ENCODE results near the gene ATP2C2. TPM values are rescaled to one million over a fixed set of nuclear protein-coding genes. Genes with fewer than 3 reads are reported as not detected.

ATP2C2 gene
- polyA plus RNA-seq, 1 of the 3 experiments (the other 2 are of a cell fraction): 0.33 TPM

DNA sequence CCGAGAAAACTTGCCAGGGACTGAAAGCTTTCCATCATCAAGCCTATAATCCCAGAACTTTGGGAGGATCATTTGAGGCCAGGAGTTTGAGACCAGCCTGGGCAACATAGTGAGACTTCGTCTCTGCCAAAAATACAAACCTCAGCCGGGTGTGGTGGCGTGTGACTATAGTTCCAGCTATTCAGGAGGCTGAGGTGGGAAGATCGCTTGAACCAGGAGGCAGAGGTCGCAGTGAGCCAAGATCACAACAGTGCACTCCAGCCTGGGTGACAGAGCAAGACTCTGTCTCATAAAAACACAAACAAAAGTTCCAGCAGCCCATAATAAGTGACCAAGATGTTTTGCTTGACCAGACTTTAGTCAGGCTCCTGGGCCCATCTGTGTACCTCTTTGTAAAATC lies 134.2 kb downstream of the ATP2C2 start:
- H3K79me2 ChIP-seq (ENCODE audit: insufficient read depth): peaks cover 48% of the 10 kb centered on the region; the same call in 1 of the 2 replicates
- 93% methylated on average over 6 of the region's 6 CpGs for WGBS (ENCODE audit: low lambda C conversion rate)
- H3K4me3 ChIP-seq (ENCODE audit: low read depth in 2 of 2, low read length in 1 of 2): no peak overlapping the region
- no peaks in the 10 kb centered on the region for H3K9me2 ChIP-seq
- H3K9me3 ChIP-seq: no peaks in the 10 kb centered on the region
- H3K36me3 ChIP-seq (replicated peaks in 1 of 2; ENCODE audit: control insufficient read depth in 1 of 2, insufficient read depth in 2 of 2, low read length in 1 of 2): peaks cover 3 to 13% of the 10 kb centered on the region in 2 experiments
- peaks cover 14 to 18% of the 10 kb centered on the region in 2 experiments; a peak in 3 of 4 replicates for H3K4me1 ChIP-seq (ENCODE audit: control insufficient read depth in 1 of 2, insufficient read depth in 2 of 2, low read depth in 1 of 2, low read length in 1 of 2)
- H3K4me2 ChIP-seq: peak overlapping the region; percentile 91; the same call in 1 of the 2 replicates
- no peak for DNase-seq
- no peaks in the 10 kb centered on the region for H4K20me1 ChIP-seq (ENCODE audit: insufficient read depth)
- H3K27me3 ChIP-seq (ENCODE audit: insufficient read depth): no peaks in the 10 kb centered on the region
- CTCF ChIA-PET: interaction anchor here (1.1 kb wide), 1 partner anchor 9 kb away, joined by 3 read pairs; no protein-coding TSS in a partner anchor
- no peak overlapping the region for H3K9ac ChIP-seq
- no peaks in the 10 kb centered on the region for H3F3A ChIP-seq (replicated peaks; ENCODE audit: insufficient read depth)
- no peak overlapping the region for H3K27ac ChIP-seq (ENCODE audit: low read depth in 2 of 2, low read length in 1 of 2)
- H2AFZ ChIP-seq (ENCODE audit: low read depth): no peak overlapping the region
- POLR2A ChIA-PET: interaction anchor here (0.7 kb wide), 1 partner anchor 8 kb away, joined by 3 read pairs; no protein-coding TSS in a partner anchor
- TF ChIP-seq, protein P1, sequence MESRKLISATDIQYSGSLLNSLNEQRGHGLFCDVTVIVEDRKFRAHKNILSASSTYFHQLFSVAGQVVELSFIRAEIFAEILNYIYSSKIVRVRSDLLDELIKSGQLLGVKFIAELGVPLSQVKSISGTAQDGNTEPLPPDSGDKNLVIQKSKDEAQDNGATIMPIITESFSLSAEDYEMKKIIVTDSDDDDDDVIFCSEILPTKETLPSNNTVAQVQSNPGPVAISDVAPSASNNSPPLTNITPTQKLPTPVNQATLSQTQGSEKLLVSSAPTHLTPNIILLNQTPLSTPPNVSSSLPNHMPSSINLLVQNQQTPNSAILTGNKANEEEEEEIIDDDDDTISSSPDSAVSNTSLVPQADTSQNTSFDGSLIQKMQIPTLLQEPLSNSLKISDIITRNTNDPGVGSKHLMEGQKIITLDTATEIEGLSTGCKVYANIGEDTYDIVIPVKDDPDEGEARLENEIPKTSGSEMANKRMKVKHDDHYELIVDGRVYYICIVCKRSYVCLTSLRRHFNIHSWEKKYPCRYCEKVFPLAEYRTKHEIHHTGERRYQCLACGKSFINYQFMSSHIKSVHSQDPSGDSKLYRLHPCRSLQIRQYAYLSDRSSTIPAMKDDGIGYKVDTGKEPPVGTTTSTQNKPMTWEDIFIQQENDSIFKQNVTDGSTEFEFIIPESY (IDR thresholded peaks at IDR 0.05; ENCODE audit: borderline replicate concordance, low read depth): no peak
- TF ChIP-seq TEAD4 (IDR thresholded peaks at IDR 0.05; ENCODE audit: borderline replicate concordance, insufficient read depth): no peak
- no peak for TF ChIP-seq RCOR1 (IDR thresholded peaks at IDR 0.05; ENCODE audit: low read length)
- TF ChIP-seq, protein P2, sequence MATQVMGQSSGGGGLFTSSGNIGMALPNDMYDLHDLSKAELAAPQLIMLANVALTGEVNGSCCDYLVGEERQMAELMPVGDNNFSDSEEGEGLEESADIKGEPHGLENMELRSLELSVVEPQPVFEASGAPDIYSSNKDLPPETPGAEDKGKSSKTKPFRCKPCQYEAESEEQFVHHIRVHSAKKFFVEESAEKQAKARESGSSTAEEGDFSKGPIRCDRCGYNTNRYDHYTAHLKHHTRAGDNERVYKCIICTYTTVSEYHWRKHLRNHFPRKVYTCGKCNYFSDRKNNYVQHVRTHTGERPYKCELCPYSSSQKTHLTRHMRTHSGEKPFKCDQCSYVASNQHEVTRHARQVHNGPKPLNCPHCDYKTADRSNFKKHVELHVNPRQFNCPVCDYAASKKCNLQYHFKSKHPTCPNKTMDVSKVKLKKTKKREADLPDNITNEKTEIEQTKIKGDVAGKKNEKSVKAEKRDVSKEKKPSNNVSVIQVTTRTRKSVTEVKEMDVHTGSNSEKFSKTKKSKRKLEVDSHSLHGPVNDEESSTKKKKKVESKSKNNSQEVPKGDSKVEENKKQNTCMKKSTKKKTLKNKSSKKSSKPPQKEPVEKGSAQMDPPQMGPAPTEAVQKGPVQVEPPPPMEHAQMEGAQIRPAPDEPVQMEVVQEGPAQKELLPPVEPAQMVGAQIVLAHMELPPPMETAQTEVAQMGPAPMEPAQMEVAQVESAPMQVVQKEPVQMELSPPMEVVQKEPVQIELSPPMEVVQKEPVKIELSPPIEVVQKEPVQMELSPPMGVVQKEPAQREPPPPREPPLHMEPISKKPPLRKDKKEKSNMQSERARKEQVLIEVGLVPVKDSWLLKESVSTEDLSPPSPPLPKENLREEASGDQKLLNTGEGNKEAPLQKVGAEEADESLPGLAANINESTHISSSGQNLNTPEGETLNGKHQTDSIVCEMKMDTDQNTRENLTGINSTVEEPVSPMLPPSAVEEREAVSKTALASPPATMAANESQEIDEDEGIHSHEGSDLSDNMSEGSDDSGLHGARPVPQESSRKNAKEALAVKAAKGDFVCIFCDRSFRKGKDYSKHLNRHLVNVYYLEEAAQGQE (IDR thresholded peaks at IDR 0.05; ENCODE audit: low read depth, low read length): no peak
- no peak for TF ChIP-seq FOXM1 (IDR thresholded peaks at IDR 0.05; ENCODE audit: low read depth)
- TF ChIP-seq MEF2A (IDR thresholded peaks at IDR 0.05; ENCODE audit: borderline replicate concordance, low read depth): no peak
- no peak for TF ChIP-seq CHD2 (IDR thresholded peaks at IDR 0.05; ENCODE audit: low read length, partially characterized antibody)
- TF ChIP-seq JUND (IDR thresholded peaks at IDR 0.05): no peak
- TF ChIP-seq RFX5 (IDR thresholded peaks at IDR 0.05; ENCODE audit: low read length): no peak
- TF ChIP-seq SIN3A (IDR thresholded peaks at IDR 0.05; ENCODE audit: borderline replicate concordance, low read depth, low read length): no peak
- TF ChIP-seq, protein P3, sequence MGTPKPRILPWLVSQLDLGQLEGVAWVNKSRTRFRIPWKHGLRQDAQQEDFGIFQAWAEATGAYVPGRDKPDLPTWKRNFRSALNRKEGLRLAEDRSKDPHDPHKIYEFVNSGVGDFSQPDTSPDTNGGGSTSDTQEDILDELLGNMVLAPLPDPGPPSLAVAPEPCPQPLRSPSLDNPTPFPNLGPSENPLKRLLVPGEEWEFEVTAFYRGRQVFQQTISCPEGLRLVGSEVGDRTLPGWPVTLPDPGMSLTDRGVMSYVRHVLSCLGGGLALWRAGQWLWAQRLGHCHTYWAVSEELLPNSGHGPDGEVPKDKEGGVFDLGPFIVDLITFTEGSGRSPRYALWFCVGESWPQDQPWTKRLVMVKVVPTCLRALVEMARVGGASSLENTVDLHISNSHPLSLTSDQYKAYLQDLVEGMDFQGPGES (IDR thresholded peaks at IDR 0.05; ENCODE audit: low read depth, low read length): no peak

Measured in SK-N-SH (cell line).